Effector CD4-positive, alpha-beta T cell (primary cell): ENCODE results near the gene TBC1D23.
A peak's percentile ranks its signal among the peaks of the same experiment; 100 is the strongest.
"Not testable (repeated sequence)": the region's sequence is repeated elsewhere in the genome, so short reads cannot be mapped to it uniquely, and the experiment has no call there.

ENCODE experiments used
- DNase-seq: peaks from one replicate; pipeline ENCODE4 v3.0.0-alpha.2; 2020
- total RNA-seq: gene quantifications from one replicate; lab custom pipeline; 2026; lab: John Stamatoyannopoulos, UW

The TBC1D23 gene
- 47.3 reads per million, percentile 67 among the genes with 10 or more reads in this experiment for total RNA-seq

- peak; percentile 95 for DNase-seq
These were observed at the start of gene TBC1D23 for GRCh38 chr3:100260685-100261484. TSS of gene TBC1D23 (plus strand) at chr3:100260992. CDS start at chr3:100261019, 27 bp downstream.

GRCh38 chr3:100213891-100214573 lies 46.8 kb upstream of the TBC1D23 start:
- no peak for DNase-seq

- DNase-seq, result no peak
These were observed 46.2 kb upstream of the TBC1D23 start for GRCh38 chr3:100214574-100214964.

GRCh38 chr3:100216713-100217112 lies 44.1 kb upstream of the TBC1D23 start:
- DNase-seq, result no peak

- DNase-seq, result no peak
These were observed 39.6 kb upstream of the TBC1D23 start for GRCh38 chr3:100221159-100221558.

GRCh38 chr3:100225193-100225592 lies 35.6 kb upstream of the TBC1D23 start:
- DNase-seq, result no peak

GRCh38 chr3:100225883-100226282 lies 34.9 kb upstream of the TBC1D23 start:
- DNase-seq, result no peak

GRCh38 chr3:100226712-100227429 lies 33.9 kb upstream of the TBC1D23 start:
- DNase-seq, result no peak

GRCh38 chr3:100227511-100227921 lies 33.3 kb upstream of the TBC1D23 start:
- no peak for DNase-seq

- no peak for DNase-seq
These were observed 32.5 kb upstream of the TBC1D23 start for GRCh38 chr3:100228247-100228646.

GRCh38 chr3:100229188-100229587 lies 31.6 kb upstream of the TBC1D23 start:
- DNase-seq, result not testable (repeated sequence)

GRCh38 chr3:100230710-100231109 lies 30.1 kb upstream of the TBC1D23 start:
- DNase-seq, result no peak

GRCh38 chr3:100231668-100232067 lies 29.1 kb upstream of the TBC1D23 start:
- no peak for DNase-seq

- no peak for DNase-seq
These were observed 26.4 kb upstream of the TBC1D23 start for GRCh38 chr3:100234364-100234763.

- no peak for DNase-seq
These were observed 22.2 kb upstream of the TBC1D23 start for GRCh38 chr3:100238599-100238998.

GRCh38 chr3:100242471-100242870 lies 18.3 kb upstream of the TBC1D23 start:
- not testable (repeated sequence) for DNase-seq

GRCh38 chr3:100244264-100244663 lies 16.5 kb upstream of the TBC1D23 start:
- DNase-seq, result no peak

- no peak for DNase-seq
These were observed 15.7 kb upstream of the TBC1D23 start for GRCh38 chr3:100245136-100245535.

- no peak for DNase-seq
These were observed 14.9 kb upstream of the TBC1D23 start for GRCh38 chr3:100245927-100246326.

GRCh38 chr3:100246999-100247398 lies 13.8 kb upstream of the TBC1D23 start:
- DNase-seq, result no peak

- no peak for DNase-seq
These were observed 8.8 kb upstream of the TBC1D23 start for GRCh38 chr3:100252001-100252400.

- DNase-seq, result no peak
These were observed 6.5 kb upstream of the TBC1D23 start for GRCh38 chr3:100254168-100254777.

GRCh38 chr3:100256731-100257151 lies 4.1 kb upstream of the TBC1D23 start:
- no peak for DNase-seq
